Fibroblast of the conjunctiva (primary cell): Measurements from ENCODE around the gene SAMMSON.

Experiments used
- DNase-seq: peaks from one replicate; pipeline ENCODE4 v3.0.0-alpha.2; 2010; ENCODE audit warnings: low read depth

SAMMSON gene

GRCh38 chr3:70090322-70090913, 90.9 kb downstream of the SAMMSON start:
- peak; percentile 4 for DNase-seq

- DNase-seq, result no peak
Observed at GRCh38 chr3:70094197-70094596, 94.7 kb downstream of the SAMMSON start.

GRCh38 chr3:70095260-70095659, 95.7 kb downstream of the SAMMSON start:
- DNase-seq, result no peak

GRCh38 chr3:70096376-70097066, 97.0 kb downstream of the SAMMSON start:
- no peak for DNase-seq

- no peak for DNase-seq
Observed at GRCh38 chr3:70097084-70097483, 97.6 kb downstream of the SAMMSON start.

- DNase-seq, result no peak
Observed at GRCh38 chr3:70108072-70108471, 108.5 kb downstream of the SAMMSON start.

- no peak for DNase-seq
Observed at GRCh38 chr3:70108546-70108945, 109.0 kb downstream of the SAMMSON start.

GRCh38 chr3:70110066-70110465, 110.5 kb downstream of the SAMMSON start:
- DNase-seq, result no peak

GRCh38 chr3:70111411-70111810, 111.9 kb downstream of the SAMMSON start:
- DNase-seq, result no peak

- DNase-seq, result no peak
Observed at GRCh38 chr3:70112751-70113150, 113.2 kb downstream of the SAMMSON start.

GRCh38 chr3:70114431-70114830, 114.9 kb downstream of the SAMMSON start:
- no peak for DNase-seq

GRCh38 chr3:70119879-70120278, 120.3 kb downstream of the SAMMSON start:
- DNase-seq, result no peak
